ENCODE results near the gene MRM2. TPM values are rescaled to one million over a fixed set of nuclear protein-coding genes. Genes with fewer than 3 reads are reported as not detected.

The MRM2 gene
- total RNA-seq, 2 experiments from 2014 or later = 3.6 to 3.7 TPM

GRCh38 chr7:2224491-2224928 is 17.5 kb downstream of the MRM2 start:
- peaks cover 1% of the 10 kb centered on the region for H3K4me1 Mint-ChIP-seq (ENCODE audit: low read depth)
- intact Hi-C loops (cut with DNase I, micrococcal nuclease) = no loop called here
- Histone ChIP-seq H3K9me3 (ENCODE audit: control insufficient read depth in 1 of 2, insufficient read depth in 1 of 2, low read length in 2 of 2) (no peaks in the 10 kb centered on the region), H3K4me1 (ENCODE audit: insufficient read depth, low read length) (no peaks in the 10 kb centered on the region), H3K27ac (ENCODE audit: low read depth in 1 of 2, low read length in 2 of 2) (no peak overlapping the region), H3K4me3 (ENCODE audit: low read length) (no peak overlapping the region), H3K36me3 (ENCODE audit: insufficient read depth, low read length) (peaks cover 54% of the 10 kb centered on the region), H3K27me3 (ENCODE audit: control insufficient read depth in 1 of 2, insufficient read depth in 2 of 2, low read length in 2 of 2) (no peaks in the 10 kb centered on the region)
- H3K27me3 Mint-ChIP-seq = no peaks in the 10 kb centered on the region
- H3K4me3 Mint-ChIP-seq = no peak overlapping the region
- CTCF ChIA-PET = no interaction called here
- POLR2A ChIA-PET = no interaction called here
- ATAC-seq (ENCODE audit: poor library complexity) (no peak), DNase-seq (no peak)
- no peaks in the 10 kb centered on the region for H3K9me3 Mint-ChIP-seq
- TF ChIP-seq CTCF (IDR thresholded peaks at IDR 0.05) = no peak
- no peak overlapping the region for H3K27ac Mint-ChIP-seq
- peaks cover 50% of the 10 kb centered on the region for H3K36me3 Mint-ChIP-seq (ENCODE audit: low read depth)

GRCh38 chr7:2223321-2223720 is 18.7 kb downstream of the MRM2 start:
- H3K9me3 Mint-ChIP-seq = no peaks in the 10 kb centered on the region
- H3K9me3 ChIP-seq (ENCODE audit: control insufficient read depth in 1 of 2, insufficient read depth in 1 of 2, low read length in 2 of 2) = no peaks in the 10 kb centered on the region
- TF ChIP-seq CTCF (IDR thresholded peaks at IDR 0.05) = no peak
- no peaks in the 10 kb centered on the region for H3K4me1 ChIP-seq (ENCODE audit: insufficient read depth, low read length)
- no peak overlapping the region for H3K27ac Mint-ChIP-seq
- H3K4me3 Mint-ChIP-seq = no peak overlapping the region
- H3K27me3 Mint-ChIP-seq = no peaks in the 10 kb centered on the region
- no peak overlapping the region for H3K4me3 ChIP-seq (ENCODE audit: low read length)
- H3K4me1 Mint-ChIP-seq (ENCODE audit: low read depth) = no peaks in the 10 kb centered on the region
- no peak overlapping the region for H3K27ac ChIP-seq (ENCODE audit: low read depth in 1 of 2, low read length in 2 of 2)
- H3K27me3 ChIP-seq (ENCODE audit: control insufficient read depth in 1 of 2, insufficient read depth in 2 of 2, low read length in 2 of 2) = no peaks in the 10 kb centered on the region
- peaks cover 56% of the 10 kb centered on the region for H3K36me3 Mint-ChIP-seq (ENCODE audit: low read depth)
- CTCF ChIA-PET = no interaction called here
- POLR2A ChIA-PET = no interaction called here
- intact Hi-C loops (cut with DNase I, micrococcal nuclease) = no loop called here
- no peak for ATAC-seq (ENCODE audit: poor library complexity)
- DNase-seq = no peak
- H3K36me3 ChIP-seq (ENCODE audit: insufficient read depth, low read length) = peaks cover 60% of the 10 kb centered on the region

- H3K27me3 ChIP-seq (ENCODE audit: control insufficient read depth in 1 of 2, insufficient read depth in 2 of 2, low read length in 2 of 2) = no peaks in the 10 kb centered on the region
- no peak overlapping the region for H3K27ac ChIP-seq (ENCODE audit: low read depth in 1 of 2, low read length in 2 of 2)
- no peaks in the 10 kb centered on the region for H3K9me3 ChIP-seq (ENCODE audit: control insufficient read depth in 1 of 2, insufficient read depth in 1 of 2, low read length in 2 of 2)
- DNase-seq (no peak), ATAC-seq (ENCODE audit: poor library complexity) (no peak)
- Mint-ChIP-seq H3K27me3 (no peaks in the 10 kb centered on the region), H3K4me3 (no peak overlapping the region), H3K4me1 (ENCODE audit: low read depth) (no peaks in the 10 kb centered on the region), H3K36me3 (ENCODE audit: low read depth) (peaks cover 58% of the 10 kb centered on the region), H3K27ac (no peak overlapping the region), H3K9me3 (no peaks in the 10 kb centered on the region)
- TF ChIP-seq CTCF (IDR thresholded peaks at IDR 0.05) = no peak
- intact Hi-C loops (cut with DNase I, micrococcal nuclease) = no loop called here
- ChIA-PET CTCF (no interaction called here), POLR2A (no interaction called here)
- peaks cover 63% of the 10 kb centered on the region for H3K36me3 ChIP-seq (ENCODE audit: insufficient read depth, low read length)
- no peaks in the 10 kb centered on the region for H3K4me1 ChIP-seq (ENCODE audit: insufficient read depth, low read length)
- H3K4me3 ChIP-seq (ENCODE audit: low read length) = no peak overlapping the region
These were observed 19.5 kb downstream of the MRM2 start for GRCh38 chr7:2222516-2222915.

Measured in CD4-positive, alpha-beta T cell (primary cell).